HEK293T (cell line): Measurements from ENCODE around the gene STX3.

Experiments used
- CTBP1 ChIP-seq: fragments of 450-650 bp; IDR thresholded peaks from 2 replicates; pipeline ENCODE4 v1.6.1; 2016; ENCODE audit warnings: borderline replicate concordance
- ELF4 ChIP-seq: fragments of 450-650 bp; IDR thresholded peaks from 2 replicates; pipeline ENCODE4 v1.6.1; 2017; ENCODE audit warnings: antibody characterized with exemption
- FOXA1 ChIP-seq: fragments of 450-650 bp; IDR thresholded peaks from 2 replicates; pipeline ENCODE4 v1.6.1; 2016; ENCODE audit warnings: mild to moderate bottlenecking
- FOXK2 ChIP-seq: fragments of 450-650 bp; IDR thresholded peaks from 2 replicates; pipeline ENCODE4 v1.6.1; 2016; ENCODE audit warnings: mild to moderate bottlenecking
- FOXM1 ChIP-seq: fragments of 450-650 bp; IDR thresholded peaks from 2 replicates; pipeline ENCODE4 v1.6.1; 2017; ENCODE audit warnings: mild to moderate bottlenecking, borderline replicate concordance
- SP1 ChIP-seq: fragments of 450-650 bp; IDR thresholded peaks from 2 replicates; pipeline ENCODE4 v1.6.1; 2017
- SUZ12 ChIP-seq: fragments of 450-650 bp; IDR thresholded peaks from 2 replicates; pipeline ENCODE4 v1.6.1; 2016; ENCODE audit warnings: mild to moderate bottlenecking
- TARDBP ChIP-seq: fragments of 450-650 bp; IDR thresholded peaks from 2 replicates; pipeline ENCODE4 v1.6.1; 2016
- ZNF384 ChIP-seq: fragments of 450-650 bp; IDR thresholded peaks from 2 replicates; pipeline ENCODE4 v1.6.1; 2016
- TF ChIP-seq, protein P1 (sequence below): fragments of 450-650 bp; IDR thresholded peaks from 2 replicates; pipeline ENCODE4 v1.6.1; 2016

DNA sequence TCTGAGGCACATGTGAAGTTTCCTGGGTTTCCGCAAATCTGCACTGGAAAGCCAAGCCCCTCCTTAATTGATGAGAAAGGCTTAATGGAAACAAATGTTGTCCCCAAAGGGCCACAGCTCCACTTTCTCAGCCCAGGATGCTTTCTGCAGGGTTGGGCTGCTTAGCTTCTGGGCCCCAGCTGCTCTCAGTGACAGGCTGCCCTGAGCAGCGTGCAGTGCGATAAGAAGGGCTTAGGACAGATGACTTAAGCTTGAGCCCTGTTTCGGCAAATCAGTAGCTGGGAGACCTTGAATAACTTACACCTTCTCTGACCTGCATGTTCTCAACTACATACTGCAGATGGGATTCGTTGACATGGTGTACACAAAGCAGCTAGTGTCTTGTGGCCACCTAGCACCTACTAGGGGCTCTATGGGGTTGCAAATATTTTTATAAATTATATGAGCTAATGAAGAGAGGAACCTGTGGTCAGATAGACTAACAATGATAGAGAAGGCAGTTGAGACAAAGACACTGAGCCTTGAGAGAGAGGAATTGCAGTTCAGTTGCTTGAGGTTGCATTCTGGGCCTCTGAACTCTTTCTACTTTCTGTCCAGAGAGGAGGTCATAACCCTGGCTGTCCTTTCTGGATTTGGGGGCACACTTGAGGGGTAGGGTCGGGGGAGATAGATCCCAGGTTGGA, 11.5 kb downstream of the STX3 start:
- TF ChIP-seq SUZ12: no peak
- TF ChIP-seq ZNF384: no peak
- TF ChIP-seq SP1: no peak
- no peak for TF ChIP-seq FOXM1
- TF ChIP-seq FOXA1: no peak
- no peak for TF ChIP-seq TARDBP
- no peak for TF ChIP-seq CTBP1
- TF ChIP-seq FOXK2: no peak
- TF ChIP-seq ELF4: no peak
- TF ChIP-seq, protein P1, sequence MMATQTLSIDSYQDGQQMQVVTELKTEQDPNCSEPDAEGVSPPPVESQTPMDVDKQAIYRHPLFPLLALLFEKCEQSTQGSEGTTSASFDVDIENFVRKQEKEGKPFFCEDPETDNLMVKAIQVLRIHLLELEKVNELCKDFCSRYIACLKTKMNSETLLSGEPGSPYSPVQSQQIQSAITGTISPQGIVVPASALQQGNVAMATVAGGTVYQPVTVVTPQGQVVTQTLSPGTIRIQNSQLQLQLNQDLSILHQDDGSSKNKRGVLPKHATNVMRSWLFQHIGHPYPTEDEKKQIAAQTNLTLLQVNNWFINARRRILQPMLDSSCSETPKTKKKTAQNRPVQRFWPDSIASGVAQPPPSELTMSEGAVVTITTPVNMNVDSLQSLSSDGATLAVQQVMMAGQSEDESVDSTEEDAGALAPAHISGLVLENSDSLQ: no peak
